NCI-H1105 treated with DMSO at 0.1 percent for 48 hours (cell line): ENCODE data around the gene GATC.

ENCODE experiments used
- DNase-seq: peaks from one replicate; lab custom pipeline; 2025; lab: John Stamatoyannopoulos, UW

Gene GATC

GRCh38 chr12:120445911-120446843, at the start of gene GATC, which contains the start of gene TRIAP1:
Gene GATC, plus strand, starts transcription at chr12:120446444. Its CDS starts 37 bp downstream, at chr12:120446481.
Gene TRIAP1, minus strand, starts transcription at chr12:120446384. Its CDS starts 12 bp downstream, at chr12:120446372.
- peak; percentile 75 for DNase-seq

GRCh38 chr12:120397824-120398540, 48.3 kb upstream of the GATC start:
- no peak for DNase-seq

- DNase-seq, result no peak
Observed at GRCh38 chr12:120399531-120399930, 46.7 kb upstream of the GATC start.

- DNase-seq, result no peak
Observed at GRCh38 chr12:120402217-120402616, 44.0 kb upstream of the GATC start.

- DNase-seq, result no peak
Observed at GRCh38 chr12:120403869-120404268, 42.4 kb upstream of the GATC start.

- no peak for DNase-seq
Observed at GRCh38 chr12:120404271-120404670, 42.0 kb upstream of the GATC start.

GRCh38 chr12:120406069-120406468, 40.2 kb upstream of the GATC start:
- DNase-seq, result no peak

- DNase-seq, result no peak
Observed at GRCh38 chr12:120406553-120406952, 39.7 kb upstream of the GATC start.

GRCh38 chr12:120408771-120409170, 37.5 kb upstream of the GATC start:
- DNase-seq, result no peak

- DNase-seq, result no peak
Observed at GRCh38 chr12:120412421-120412820, 33.8 kb upstream of the GATC start.

- no peak for DNase-seq
Observed at GRCh38 chr12:120413901-120414695, 32.1 kb upstream of the GATC start.

GRCh38 chr12:120416490-120417216, 29.6 kb upstream of the GATC start:
- DNase-seq, result no peak

GRCh38 chr12:120417917-120418580, 28.2 kb upstream of the GATC start:
- DNase-seq, result no peak

- DNase-seq, result no peak
Observed at GRCh38 chr12:120421701-120422100, 24.5 kb upstream of the GATC start.

GRCh38 chr12:120422892-120423456, 23.3 kb upstream of the GATC start:
- no peak for DNase-seq

- no peak for DNase-seq
Observed at GRCh38 chr12:120425797-120426196, 20.4 kb upstream of the GATC start.

GRCh38 chr12:120428597-120429229, 17.5 kb upstream of the GATC start:
- DNase-seq, result no peak

- DNase-seq, result no peak
Observed at GRCh38 chr12:120429368-120429767, 16.9 kb upstream of the GATC start.

GRCh38 chr12:120432772-120433525, 13.3 kb upstream of the GATC start:
- no peak for DNase-seq
